Stimulated activated CD4-positive, alpha-beta T cell treated with anti-CD3 and anti-CD28 coated beads, Interleukin-15, amount 100 ng/mL, for 24 hours (primary cell): ENCODE data around the gene TRIM58.

Experiments
- DNase-seq: peaks from one replicate; pipeline ENCODE4 v3.0.0-alpha.2; 2020

The TRIM58 gene

DNA sequence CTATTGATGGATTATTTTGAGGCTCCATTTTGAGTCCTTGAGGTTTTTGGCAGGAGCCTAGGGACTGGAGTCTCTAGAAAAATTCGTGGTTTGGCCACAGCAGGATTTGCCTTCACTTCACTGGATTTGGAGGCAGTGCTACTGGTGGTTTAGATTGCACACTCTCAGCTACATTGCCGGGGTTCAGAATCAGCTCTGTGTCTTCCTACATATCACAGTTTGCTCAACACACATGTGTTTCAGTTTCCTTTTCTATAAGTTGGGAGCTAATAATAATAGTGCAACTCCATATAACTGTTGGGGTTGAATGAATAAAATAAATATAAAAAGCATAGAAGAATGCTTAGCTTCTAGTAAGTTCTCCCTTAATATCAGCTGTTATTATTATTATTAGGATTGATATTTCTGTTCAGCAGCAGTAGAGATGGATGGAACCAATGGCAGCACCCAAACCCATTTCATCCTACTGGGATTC is 38.2 kb downstream of the TRIM58 start, which contains the start of gene OR2W3:
TSS of gene OR2W3 (plus strand) at position 425 of the 475 bp plus-strand sequence. CDS start at position 425, 0 bp downstream.
- no peak for DNase-seq

DNA sequence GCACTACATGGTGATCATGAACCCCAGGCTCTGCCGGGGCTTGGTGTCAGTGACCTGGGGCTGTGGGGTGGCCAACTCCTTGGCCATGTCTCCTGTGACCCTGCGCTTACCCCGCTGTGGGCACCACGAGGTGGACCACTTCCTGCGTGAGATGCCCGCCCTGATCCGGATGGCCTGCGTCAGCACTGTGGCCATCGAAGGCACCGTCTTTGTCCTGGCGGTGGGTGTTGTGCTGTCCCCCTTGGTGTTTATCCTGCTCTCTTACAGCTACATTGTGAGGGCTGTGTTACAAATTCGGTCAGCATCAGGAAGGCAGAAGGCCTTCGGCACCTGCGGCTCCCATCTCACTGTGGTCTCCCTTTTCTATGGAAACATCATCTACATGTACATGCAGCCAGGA is 39.0 kb downstream of the TRIM58 start:
- no peak for DNase-seq

DNA sequence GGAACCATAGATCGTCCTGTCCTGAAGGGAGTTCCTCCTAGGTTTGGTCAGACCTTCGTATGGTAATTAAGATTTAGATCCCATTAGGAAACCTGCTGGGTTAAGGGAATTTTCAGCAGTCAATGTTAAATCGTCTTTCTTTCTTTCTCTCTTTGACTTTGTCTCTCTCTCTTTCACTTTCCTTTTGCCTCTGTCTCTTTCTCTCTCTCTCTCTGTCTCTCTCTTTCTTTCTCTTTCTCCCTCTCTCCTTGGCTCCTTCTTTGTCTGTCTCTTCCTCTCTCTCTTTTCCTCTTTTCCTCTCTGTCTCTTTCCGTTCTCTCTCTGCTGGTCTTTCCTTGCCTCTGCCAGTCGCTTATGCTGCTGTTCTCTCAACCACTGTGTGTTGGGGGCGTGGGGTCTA is 47.1 kb downstream of the TRIM58 start:
- DNase-seq, result no peak

DNA sequence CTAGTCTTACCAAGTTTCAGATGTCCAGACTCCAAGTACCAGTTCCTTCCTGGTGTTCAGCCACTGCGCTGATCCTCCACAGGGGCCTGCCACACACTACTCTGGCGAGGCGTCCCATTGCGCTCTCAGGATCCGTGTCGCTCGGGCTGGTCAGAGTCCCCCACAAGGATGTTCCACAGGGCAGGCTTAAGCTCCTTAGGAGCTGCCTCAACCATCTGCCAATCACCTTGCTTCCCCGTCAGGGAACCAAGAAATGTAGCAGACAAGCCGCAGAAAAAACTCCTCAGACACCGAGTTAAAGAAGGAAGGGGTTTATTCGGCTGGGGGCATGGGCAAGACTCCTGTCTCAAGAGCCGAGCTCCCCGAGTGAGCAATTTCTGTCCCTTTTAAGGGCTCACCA is 48.2 kb downstream of the TRIM58 start:
- no peak for DNase-seq

DNA sequence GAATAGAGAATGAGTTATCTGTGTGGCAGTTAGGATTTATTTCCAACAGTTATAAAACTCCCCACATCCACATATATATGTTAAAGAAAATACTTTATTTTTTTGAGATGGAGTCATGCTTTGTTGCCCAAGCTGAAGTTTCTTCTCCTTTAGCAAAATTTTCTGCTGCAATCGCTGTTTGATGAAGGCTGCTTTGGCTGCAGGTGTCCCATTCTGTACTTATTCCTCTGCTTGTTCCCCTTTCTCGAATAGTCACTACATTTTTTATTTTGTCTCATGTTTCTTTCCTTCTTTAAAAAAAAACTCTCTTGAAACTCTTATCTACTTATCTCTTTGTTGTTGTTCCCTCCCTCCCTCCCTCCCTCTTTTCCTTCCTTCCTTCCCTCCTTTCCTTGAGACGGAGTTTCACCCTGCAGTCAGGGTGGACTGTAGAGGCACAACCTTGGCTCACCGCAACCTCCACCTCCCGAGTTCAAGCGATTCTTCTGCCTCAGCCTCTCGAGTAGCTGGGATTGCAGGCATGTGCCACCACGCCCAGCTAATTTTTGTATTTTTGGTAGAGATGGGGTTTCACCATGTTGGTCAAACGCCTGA is 49.0 kb downstream of the TRIM58 start:
- no peak for DNase-seq

DNA sequence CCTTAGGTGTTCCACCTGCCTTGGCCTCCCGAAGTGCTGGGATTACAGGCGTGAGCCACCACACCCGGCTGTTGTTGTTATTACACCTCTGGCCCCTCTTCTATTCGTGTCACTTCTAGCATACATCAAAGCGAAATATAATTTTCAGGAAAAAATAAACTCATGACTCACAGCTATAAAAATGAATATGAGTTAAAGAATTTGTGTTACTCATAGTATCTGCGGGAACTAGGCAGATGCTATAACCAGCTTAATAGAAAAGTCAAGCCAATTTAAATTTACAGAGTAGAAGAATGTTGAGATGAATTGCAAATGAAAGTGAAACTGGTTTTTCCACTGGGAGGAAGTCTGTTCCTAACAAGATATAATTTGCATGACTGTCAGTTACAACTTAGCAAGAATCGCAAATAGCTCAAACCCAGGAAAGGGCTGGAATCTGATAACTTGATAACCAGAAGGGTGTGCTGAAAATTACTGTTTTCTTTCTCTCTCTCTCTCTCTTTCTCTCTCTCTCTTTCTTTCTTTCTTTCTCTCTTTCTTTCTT is 49.6 kb downstream of the TRIM58 start:
- DNase-seq, result peak; percentile 20

DNA sequence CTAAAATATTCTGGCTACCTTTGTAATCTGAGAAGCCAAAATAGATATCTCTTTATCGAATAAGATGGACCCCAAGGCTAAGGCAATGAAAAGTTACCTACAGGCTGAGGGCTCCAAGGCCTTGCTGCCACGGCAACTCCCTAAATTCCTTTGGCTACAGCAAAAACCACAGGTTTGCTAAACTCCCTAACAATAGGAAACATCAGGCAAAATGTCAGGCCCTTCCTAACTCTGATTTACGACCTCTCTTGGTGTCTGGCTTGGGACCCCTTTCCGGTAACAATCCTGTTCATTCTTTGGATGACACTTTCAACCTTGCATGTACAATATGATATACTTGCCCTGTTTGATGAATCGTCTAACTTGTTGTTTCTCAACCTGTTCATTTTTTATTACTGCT is 51.8 kb downstream of the TRIM58 start:
- DNase-seq, result no peak

DNA sequence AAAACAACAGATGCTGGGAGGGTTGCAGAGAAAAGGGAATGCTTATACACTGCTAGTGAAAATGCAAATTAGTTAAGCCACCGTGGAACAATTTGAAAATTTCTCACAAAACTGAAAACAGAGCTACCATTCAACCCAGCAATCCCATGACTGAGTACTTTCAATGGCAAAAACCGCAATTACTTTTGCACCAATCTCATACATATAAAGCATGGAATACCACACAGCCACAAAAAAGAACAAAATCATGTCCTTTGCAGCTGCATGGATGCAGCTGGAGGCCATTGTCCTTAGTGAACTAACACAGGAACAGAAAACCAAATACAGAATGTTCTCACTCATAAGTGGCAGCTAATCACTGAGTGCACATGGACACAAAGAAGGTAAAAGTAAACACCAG is 56.8 kb downstream of the TRIM58 start:
- no peak for DNase-seq

DNA sequence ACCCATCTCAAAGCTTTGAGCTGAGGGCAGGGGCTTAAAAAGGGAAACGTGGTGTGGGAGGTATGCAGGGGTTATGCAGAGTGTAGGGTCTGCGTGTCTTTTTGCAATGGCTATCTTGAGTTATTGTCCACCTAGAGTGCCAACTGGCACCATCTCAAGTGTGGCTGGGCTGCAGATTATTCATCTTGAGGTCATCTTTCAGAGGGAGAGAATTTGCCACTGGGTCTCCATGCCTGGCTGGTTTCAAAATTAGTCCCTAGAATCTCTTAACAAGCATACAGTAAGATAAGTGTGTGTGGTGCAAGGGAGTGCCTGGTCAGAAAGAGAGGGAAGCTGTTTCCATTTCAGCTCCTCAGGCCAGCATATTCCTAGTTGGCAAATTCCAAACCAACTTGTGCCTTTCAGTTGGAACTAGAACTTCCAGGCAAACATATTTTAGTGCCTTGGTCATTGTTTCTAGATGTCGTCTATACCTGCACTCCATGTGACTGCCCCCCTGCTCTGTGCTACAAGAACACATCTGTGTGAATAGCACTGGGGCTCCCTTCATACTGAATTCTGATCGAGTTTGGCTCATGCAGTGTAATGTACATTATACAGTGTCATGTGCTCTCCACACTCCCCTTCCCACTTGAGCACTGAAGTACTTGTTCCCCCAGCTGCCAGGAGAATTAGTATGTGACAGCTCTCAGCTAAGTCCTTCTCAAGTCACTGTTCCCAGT is 58.1 kb downstream of the TRIM58 start:
- no peak for DNase-seq

DNA sequence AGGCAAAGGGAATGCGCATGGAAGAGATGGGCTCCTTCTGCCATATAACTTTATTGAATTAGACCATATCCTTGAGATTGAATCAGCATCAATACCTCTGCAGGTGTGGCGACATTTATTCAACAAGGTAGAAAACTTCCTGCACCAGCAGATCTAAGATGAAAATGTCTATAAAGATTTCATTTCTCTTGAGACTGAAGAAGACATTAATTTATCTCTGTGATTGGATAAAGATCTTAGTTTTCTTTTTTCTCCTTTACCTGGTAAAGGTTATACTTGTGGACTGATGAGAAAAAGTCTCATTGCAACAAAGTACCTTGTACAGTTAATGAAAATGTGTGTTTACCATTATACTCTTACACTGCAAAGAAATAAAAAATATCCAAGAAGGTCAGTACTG is 63.0 kb downstream of the TRIM58 start, which contains the start of gene OR2T8:
TSS of gene OR2T8 (plus strand) at position 301 of the 400 bp plus-strand sequence. CDS start 766 bp downstream, outside the sequence.
- DNase-seq, result no peak

DNA sequence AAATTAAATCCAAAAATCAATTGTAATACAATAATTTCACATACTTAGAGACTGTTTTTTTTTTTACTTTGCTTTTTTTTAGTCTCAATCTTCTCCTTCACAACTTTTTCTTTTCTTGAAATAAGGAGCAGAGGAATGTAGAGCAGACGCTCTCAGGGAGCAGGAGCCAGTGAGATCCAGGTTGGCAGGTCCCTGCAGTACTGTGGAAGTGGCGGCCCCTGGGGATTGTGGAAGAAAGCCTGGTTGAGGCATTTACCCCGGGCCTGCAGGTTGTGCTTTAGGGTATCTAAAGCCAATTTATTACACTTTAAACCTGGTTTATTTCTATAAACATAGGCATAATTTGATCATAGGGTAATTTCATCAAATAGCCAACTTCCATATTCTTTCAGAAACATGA is 67.0 kb downstream of the TRIM58 start:
- DNase-seq, result no peak

DNA sequence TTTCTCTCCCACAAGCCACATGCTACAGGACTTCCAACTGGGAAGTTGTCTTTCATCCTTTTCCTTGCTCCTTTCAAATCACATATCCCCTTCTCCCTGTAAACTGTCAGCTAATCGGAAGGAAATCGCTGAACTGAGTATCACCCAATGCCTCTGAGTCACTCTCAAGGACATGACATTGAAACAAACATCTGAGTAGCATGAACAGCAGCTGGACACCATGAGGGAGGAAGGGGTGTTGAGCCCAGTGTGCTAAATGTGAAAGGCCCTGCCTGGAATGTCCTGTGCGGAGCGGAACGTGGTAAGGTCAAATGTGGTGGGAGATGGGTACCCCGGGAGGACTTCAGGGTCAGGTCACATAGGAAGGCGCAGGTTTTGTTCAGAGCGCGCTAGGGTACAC is 67.9 kb downstream of the TRIM58 start, which contains the start of gene OR2AJ1:
TSS of gene OR2AJ1 (plus strand) at position 22 of the 400 bp plus-strand sequence. CDS start 8,880 bp downstream, outside the sequence.
- DNase-seq, result no peak
